Activated naive CD4-positive, alpha-beta T cell treated with anti-CD3 and anti-CD28 coated beads, Interleukin-2, amount 50 U/mL, for 24 hours (primary cell): ENCODE measurements around the gene CPA1.

ENCODE experiments used
- H3K27ac Mint-ChIP-seq: one replicate; pipeline ENCODE4 v1.8.0; 2021; ENCODE audit warnings: mild to moderate bottlenecking, mixed read lengths
- H3K27me3 Mint-ChIP-seq: one replicate; pipeline ENCODE4 v1.8.0; 2021; ENCODE audit warnings: mixed read lengths
- H3K36me3 Mint-ChIP-seq: one replicate; pipeline ENCODE4 v1.8.0; 2021; ENCODE audit warnings: mixed read lengths
- H3K4me1 Mint-ChIP-seq: one replicate; pipeline ENCODE4 v1.8.0; 2021; ENCODE audit warnings: mixed read lengths
- H3K4me3 Mint-ChIP-seq: one replicate; pipeline ENCODE4 v1.8.0; 2021; ENCODE audit warnings: mild to moderate bottlenecking, mixed read lengths
- H3K9me3 Mint-ChIP-seq: one replicate; pipeline ENCODE4 v1.8.0; 2021; ENCODE audit warnings: mixed read lengths

The CPA1 gene

DNA sequence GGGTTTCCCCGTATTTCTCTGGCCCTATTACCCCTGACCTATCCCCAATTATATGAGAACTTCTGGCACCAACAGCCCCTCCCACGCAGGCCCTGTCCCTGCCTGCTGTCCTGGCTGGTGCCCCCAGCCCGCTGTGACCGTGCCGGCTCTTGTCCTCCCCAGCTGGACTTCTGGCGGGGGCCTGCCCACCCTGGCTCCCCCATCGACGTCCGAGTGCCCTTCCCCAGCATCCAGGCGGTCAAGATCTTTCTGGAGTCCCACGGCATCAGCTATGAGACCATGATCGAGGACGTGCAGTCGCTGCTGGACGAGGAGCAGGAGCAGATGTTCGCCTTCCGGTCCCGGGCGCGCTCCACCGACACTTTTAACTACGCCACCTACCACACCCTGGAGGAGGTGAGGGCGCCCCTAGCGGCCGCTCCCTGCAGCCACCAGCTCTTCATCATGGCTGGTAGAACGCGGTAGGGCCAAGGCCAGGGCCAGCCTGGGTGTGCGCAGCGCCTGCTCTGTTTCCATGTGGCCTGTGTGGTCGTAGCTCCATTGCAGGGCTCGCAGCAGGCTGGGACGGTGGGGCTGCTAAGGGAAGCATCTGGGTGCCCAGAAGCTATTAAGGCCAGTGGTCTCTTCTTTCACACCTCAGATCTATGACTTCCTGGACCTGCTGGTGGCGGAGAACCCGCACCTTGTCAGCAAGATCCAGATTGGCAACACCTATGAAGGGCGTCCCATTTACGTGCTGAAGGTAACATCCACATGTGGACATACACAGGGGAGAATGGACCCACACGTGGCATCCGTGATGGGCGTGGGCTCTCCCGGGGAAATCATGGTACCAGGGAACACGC, 1.4 kb downstream of the CPA1 start:
- Mint-ChIP-seq H3K4me3 (no peak overlapping the region), H3K27ac (no peak overlapping the region), H3K9me3 (no peaks in the 10 kb centered on the region), H3K4me1 (no peaks in the 10 kb centered on the region), H3K36me3 (peaks cover 3% of the 10 kb centered on the region), H3K27me3 (no peaks in the 10 kb centered on the region)

DNA sequence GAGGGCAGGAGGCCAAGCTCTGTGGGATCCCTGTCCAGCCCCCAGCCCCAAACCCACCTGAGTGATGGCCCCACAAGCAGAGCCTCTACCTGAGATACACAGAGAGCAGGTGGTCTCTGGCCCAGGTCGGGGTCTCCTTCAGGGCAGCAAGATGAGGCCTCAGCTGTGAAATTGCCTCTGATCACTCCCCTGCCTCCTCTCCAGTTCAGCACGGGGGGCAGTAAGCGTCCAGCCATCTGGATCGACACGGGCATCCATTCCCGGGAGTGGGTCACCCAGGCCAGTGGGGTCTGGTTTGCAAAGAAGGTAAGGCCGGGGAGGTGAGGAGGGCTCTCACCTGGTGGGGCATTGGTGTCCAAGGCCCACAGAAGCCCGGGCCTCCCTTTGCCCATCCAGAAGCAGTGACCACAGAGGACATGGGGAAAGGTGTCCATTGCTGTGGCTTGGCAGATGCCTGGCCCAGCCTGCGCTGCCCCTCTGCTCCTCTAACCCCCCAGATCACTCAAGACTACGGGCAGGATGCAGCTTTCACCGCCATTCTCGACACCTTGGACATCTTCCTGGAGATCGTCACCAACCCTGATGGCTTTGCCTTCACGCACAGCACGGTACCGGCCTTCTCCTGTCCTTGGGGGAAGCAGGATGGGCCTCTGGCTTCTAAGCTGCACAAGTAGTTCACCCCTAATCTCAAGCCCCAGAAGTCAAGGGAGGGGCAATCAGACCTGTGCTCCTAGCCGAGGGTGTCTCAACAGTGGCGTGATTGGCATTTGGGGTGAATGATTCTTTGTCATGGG, 3.1 kb downstream of the CPA1 start:
- Mint-ChIP-seq H3K4me3 (no peak overlapping the region), H3K36me3 (peaks cover 3% of the 10 kb centered on the region), H3K9me3 (no peaks in the 10 kb centered on the region), H3K27ac (no peak overlapping the region), H3K4me1 (no peaks in the 10 kb centered on the region), H3K27me3 (no peaks in the 10 kb centered on the region)

DNA sequence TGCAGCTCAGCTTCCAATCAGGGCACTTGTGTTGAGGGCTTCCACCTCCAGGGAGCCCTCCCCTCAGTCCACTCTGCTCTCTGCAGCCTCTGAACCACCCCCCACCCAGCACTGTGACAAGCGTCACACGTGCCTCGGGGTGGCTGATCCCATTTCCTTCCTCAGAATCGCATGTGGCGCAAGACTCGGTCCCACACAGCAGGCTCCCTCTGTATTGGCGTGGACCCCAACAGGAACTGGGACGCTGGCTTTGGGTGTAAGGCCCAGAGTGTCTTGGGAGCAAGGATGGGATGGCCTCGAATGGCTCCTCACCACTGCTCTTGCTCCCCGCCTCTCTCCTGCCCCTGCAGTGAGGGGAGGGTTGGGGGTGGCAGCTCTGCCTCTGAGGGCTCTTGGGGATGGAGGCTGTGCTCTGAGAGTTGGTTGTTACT, 4.1 kb downstream of the CPA1 start:
- Mint-ChIP-seq H3K9me3 (no peaks in the 10 kb centered on the region), H3K27ac (no peak overlapping the region), H3K4me3 (no peak overlapping the region), H3K36me3 (peaks cover 3% of the 10 kb centered on the region), H3K4me1 (no peaks in the 10 kb centered on the region), H3K27me3 (no peaks in the 10 kb centered on the region)

DNA sequence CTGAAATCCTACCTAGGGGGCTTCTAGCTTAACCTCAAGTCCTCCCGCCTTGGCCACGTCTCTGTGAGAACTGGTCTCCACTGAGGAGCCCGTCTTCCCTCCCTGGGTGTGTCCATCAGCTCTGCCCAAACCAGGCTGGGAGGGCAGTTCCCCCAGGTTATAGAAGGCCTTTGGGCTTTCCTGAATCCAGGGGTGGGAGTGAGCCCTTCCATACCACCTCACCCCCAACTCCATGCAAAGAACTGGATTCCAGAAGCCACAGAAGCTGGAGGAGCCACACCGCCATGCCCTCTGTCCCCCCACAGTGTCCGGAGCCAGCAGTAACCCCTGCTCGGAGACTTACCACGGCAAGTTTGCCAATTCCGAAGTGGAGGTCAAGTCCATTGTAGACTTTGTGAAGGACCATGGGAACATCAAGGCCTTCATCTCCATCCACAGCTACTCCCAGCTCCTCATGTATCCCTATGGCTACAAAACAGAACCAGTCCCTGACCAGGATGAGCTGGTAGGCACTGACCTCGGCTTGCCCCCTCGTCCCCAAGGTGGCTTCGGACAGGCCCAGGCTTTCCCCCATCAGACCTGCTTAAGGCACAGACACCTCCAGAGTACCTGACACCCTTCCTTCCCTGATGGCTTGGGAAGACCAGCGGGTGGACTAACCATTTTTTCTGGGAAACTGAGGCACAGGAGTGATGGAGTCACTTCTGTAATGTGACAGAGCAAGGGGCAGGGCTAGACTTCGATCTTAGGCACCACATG, 4.7 kb downstream of the CPA1 start:
- Mint-ChIP-seq H3K27me3 (no peaks in the 10 kb centered on the region), H3K36me3 (peaks cover 3% of the 10 kb centered on the region), H3K27ac (no peak overlapping the region), H3K4me1 (no peaks in the 10 kb centered on the region), H3K4me3 (no peak overlapping the region), H3K9me3 (no peaks in the 10 kb centered on the region)

DNA sequence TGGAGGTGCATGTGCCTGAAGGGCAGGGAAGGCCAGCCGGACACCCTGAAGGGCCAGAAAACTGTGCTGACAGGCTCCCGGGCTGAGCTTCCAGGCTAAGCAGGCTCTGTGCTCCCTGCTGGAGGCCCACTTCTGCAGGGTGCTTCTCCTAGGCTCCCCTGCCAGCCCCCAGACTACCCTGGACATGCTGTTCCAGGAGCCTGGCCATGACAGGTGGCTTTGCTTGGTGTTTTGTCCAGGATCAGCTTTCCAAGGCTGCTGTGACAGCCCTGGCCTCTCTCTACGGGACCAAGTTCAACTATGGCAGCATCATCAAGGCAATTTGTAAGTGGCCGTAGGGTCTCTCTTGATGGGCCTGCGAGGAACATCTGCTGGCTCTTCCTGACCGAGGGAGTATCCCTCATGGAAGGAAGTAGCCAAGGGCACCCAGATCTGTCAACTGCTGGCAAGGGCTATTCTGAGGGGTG, 5.3 kb downstream of the CPA1 start:
- Mint-ChIP-seq H3K4me3 (no peak overlapping the region), H3K4me1 (no peaks in the 10 kb centered on the region), H3K27me3 (no peaks in the 10 kb centered on the region), H3K36me3 (peaks cover 3% of the 10 kb centered on the region), H3K27ac (no peak overlapping the region), H3K9me3 (no peaks in the 10 kb centered on the region)

DNA sequence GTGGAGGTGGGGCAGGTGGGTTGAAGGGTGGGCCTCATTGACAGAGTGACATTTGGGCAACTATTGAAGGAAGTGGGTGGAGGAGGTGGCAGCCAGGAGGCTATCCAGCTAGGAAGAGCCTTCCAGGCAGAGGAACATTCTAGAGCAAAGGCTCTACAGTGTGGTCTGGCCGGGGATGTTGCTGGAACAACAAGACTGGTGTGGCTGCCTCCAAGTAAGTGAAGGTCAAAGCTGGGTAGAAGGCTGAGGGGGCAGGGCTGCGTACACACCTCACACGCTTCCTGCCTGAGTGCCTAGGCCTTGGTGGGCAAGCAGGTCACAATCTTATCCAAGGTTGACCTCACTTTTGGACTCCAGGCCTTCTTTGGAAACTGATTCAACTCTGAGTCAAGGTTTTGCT, 6.6 kb downstream of the CPA1 start:
- Mint-ChIP-seq H3K36me3 (peaks cover 3% of the 10 kb centered on the region), H3K9me3 (no peaks in the 10 kb centered on the region), H3K4me3 (no peak overlapping the region), H3K4me1 (no peaks in the 10 kb centered on the region), H3K27ac (no peak overlapping the region), H3K27me3 (no peaks in the 10 kb centered on the region)

DNA sequence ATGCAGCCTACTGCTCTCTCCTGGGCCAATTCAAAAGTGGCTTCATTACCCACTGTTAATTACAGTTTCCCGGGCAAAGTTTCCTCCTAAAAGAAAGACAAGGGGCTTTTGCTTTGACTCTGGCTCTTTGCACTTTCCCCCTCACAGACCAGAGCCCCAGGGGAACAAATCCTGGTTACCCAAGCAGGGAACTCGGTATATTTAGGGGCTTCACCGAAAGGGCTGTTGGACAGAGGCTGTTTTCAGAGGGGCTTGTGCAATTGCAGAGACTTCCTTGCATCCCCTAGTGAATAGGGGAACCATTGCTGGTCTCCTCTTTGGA, 7.0 kb downstream of the CPA1 start:
- H3K36me3 Mint-ChIP-seq: peaks cover 3% of the 10 kb centered on the region
- no peak overlapping the region for H3K27ac Mint-ChIP-seq
- H3K4me3 Mint-ChIP-seq: no peak overlapping the region
- no peaks in the 10 kb centered on the region for H3K9me3 Mint-ChIP-seq
- H3K27me3 Mint-ChIP-seq: no peaks in the 10 kb centered on the region
- H3K4me1 Mint-ChIP-seq: no peaks in the 10 kb centered on the region

DNA sequence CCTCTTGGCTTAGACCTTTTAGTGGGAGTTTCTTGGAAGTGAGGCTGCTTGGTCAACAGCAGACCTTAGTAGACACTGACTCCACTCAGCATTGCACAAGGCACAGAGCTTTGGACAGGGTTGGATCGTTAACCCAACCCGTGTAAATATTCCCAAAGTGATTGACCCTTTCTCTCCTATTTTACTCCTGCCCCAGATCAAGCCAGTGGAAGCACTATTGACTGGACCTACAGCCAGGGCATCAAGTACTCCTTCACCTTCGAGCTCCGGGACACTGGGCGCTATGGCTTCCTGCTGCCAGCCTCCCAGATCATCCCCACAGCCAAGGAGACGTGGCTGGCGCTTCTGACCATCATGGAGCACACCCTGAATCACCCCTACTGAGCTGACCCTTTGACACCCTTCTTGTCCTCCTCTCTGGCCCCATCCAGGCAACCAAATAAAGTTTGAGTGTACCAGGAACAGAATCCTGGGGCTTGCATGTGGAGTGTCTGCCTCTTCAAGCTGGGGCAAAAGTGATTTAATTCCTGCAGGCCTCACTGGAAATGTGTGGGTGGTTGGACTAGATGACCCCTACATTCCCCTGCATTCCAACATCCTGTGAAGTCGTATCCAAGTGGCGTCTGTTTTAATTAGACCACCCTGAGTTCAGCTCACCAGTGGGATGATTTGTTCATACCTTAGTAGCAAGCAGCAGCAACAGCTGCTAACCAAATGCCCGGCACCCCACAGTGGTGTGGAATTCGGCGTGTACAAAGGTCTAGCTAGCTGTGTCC, 7.5 kb downstream of the CPA1 start:
- Mint-ChIP-seq H3K4me1 (no peaks in the 10 kb centered on the region), H3K27ac (no peak overlapping the region), H3K9me3 (no peaks in the 10 kb centered on the region)

DNA sequence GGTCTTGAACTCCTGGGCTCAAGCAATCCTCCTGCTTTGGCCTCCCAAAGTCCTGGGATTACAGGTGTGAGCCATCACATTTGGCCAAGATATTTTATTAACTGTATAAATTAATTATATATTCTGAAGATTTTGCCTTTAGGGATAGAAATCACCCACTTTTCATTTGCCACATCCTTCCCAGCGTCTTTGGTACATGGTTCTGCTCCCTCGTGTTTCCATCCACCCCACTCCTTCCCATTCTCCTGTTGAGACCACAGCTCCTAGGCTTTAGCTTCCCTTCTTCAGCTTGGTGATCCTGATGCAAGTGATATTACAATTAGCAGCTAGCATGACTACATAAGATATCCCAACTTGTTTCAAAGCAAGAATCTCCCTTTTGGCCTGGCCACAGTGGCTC, 8.4 kb downstream of the CPA1 start:
- Mint-ChIP-seq H3K4me1 (peaks cover 8% of the 10 kb centered on the region), H3K9me3 (no peaks in the 10 kb centered on the region), H3K27ac (peak overlapping the region; percentile 35), H3K36me3 (peaks cover 3% of the 10 kb centered on the region), H3K27me3 (no peaks in the 10 kb centered on the region), H3K4me3 (no peak overlapping the region)

More for the DNA sequence above, 7.5 kb downstream of the CPA1 start:
- Mint-ChIP-seq H3K27me3 (no peaks in the 10 kb centered on the region), H3K4me3 (no peak overlapping the region), H3K36me3 (peaks cover 3% of the 10 kb centered on the region)

DNA sequence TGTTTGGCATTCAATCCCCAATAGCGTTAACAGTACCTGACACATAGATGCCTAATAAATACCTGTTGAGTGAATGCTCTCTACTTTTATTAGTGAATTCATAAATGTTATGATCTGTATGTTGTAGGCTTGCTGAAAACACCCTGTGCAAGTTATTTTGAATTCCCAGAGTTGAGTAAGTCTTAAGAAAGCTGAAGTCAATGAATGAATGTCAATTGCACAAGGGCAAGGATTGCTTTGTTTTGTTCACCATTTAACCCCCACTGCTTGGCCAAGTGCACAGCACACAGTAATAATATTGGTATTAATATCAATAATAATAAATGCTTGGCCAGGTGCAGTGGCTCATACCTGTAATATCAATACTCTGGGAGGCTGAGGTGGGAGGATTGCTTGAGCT, 10.2 kb downstream of the CPA1 start:
- Mint-ChIP-seq H3K9me3 (no peaks in the 10 kb centered on the region), H3K27me3 (no peaks in the 10 kb centered on the region)

DNA sequence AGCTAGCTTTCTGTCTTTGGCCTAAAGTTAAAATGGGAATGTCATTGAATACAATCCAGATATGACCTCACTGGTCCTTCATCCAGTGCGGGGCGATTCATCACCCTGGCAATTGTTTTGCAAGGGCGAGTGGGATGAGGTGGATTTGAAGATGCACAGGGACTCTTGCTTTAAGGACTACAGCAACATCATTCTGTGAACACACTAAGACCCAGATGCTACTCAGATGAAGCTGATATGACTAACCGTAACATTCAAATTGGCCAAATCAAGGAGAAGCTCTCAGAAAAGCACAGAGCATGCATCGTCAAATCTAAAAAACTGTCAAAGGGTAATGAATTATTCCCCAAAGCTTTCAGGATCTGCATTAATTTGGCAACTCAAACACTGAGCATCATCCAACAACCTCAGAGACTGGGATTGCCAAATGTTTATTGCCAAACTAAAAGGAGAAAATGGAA, 12.8 kb downstream of the CPA1 start:
- Mint-ChIP-seq H3K27ac (no peak overlapping the region), H3K9me3 (no peaks in the 10 kb centered on the region), H3K4me3 (no peak overlapping the region), H3K27me3 (no peaks in the 10 kb centered on the region), H3K4me1 (peaks cover 29% of the 10 kb centered on the region), H3K36me3 (peaks cover 2% of the 10 kb centered on the region)

More for the DNA sequence above, 10.2 kb downstream of the CPA1 start:
- Mint-ChIP-seq H3K36me3 (peaks cover 3% of the 10 kb centered on the region), H3K4me1 (peaks cover 25% of the 10 kb centered on the region), H3K27ac (no peak overlapping the region), H3K4me3 (no peak overlapping the region)

DNA sequence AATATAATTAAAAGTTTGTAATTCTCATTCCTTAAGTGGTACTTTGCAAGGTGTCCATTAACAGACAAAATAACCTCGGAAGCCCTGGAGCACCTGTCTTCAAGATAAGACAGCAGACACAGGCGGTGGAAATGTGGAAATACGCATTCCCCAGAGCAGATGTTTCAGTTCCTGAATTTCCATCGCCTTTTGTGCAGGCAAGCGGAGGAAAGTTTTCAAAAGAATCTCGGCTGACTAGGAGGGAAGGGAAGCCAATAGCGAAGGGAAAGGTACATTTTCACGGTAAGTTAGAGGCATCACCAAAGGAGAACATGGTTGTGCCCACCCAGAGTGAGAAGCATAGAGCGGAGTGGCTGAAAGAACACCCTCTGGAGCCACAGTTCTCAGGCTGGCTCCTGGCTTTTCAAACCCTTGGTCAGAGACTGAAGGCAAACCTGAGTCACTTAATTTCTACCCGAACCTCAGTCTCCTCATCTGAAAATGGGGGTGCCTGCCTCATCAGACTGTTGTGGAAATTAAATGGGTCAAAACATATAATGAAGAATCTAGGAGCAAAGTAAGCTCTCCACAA, 13.6 kb downstream of the CPA1 start:
- Mint-ChIP-seq H3K9me3 (no peaks in the 10 kb centered on the region), H3K4me1 (peaks cover 29% of the 10 kb centered on the region), H3K27ac (peak overlapping the region; percentile 79), H3K27me3 (no peaks in the 10 kb centered on the region), H3K4me3 (peak overlapping the region; percentile 66), H3K36me3 (peaks cover 8% of the 10 kb centered on the region)

DNA sequence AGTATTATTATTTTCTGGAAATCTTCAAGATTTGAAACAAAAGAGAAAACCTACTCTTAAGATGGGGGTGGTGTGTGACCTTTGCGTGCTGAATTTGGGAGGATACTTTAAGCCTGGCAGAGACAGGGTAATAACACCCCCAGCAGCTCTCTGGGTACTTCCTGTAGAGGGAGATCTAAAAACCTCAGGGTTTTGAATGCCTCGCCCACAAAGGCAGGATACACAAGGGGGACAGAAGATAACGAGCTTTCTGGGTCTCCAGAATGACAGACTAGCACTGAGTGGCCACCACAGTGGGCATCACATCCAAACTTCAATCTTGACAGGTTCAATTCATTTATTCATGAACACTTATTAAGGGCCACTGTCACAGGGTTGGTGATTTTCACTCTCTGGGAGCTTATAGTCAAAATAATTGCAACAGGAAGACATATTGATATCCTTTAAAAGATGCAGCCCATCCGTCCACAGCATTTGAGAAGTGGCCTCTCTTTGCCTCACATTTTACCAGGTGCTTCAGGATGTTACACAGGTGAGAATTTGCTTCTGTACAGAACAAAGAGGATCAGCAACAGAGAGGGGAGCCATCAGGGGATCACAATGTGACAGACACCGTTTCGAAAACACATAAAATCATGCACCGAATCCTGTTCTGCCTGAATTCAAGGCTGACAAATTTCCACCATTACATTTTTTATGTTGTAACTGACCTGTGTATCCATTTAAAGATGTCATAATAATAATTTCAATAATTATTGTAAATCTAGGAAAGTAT, 14.3 kb downstream of the CPA1 start:
- H3K36me3 Mint-ChIP-seq: peaks cover 9% of the 10 kb centered on the region
- H3K27ac Mint-ChIP-seq: peak overlapping the region; percentile 79
- H3K4me1 Mint-ChIP-seq: peaks cover 29% of the 10 kb centered on the region
- peak overlapping the region; percentile 66 for H3K4me3 Mint-ChIP-seq
- H3K27me3 Mint-ChIP-seq: no peaks in the 10 kb centered on the region
- no peaks in the 10 kb centered on the region for H3K9me3 Mint-ChIP-seq

DNA sequence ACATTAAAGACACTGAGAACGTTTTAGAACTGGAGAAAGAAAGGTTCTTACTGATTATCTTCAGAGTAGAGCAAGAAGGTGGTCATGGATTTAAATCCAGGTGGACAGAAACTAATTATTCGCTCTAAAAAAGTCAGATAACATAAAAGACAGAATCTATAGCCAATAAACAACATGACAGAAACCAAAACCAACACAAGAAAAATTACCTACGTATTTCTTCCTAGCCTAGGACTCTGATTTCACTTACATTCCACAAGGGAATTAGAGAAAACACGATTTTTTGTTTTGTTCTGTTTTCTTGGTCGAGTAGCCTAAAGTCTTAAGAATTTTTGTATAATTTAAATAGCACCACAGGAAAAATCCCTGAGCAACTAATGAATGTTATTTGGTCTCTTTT, 15.1 kb downstream of the CPA1 start:
- Mint-ChIP-seq H3K27ac (no peak overlapping the region), H3K27me3 (no peaks in the 10 kb centered on the region), H3K9me3 (no peaks in the 10 kb centered on the region), H3K4me1 (peaks cover 29% of the 10 kb centered on the region), H3K4me3 (no peak overlapping the region), H3K36me3 (peaks cover 15% of the 10 kb centered on the region)
